GM12864 (cell line): ENCODE data around the gene PAH.

Experiments
- DNase-seq: peaks from one replicate; pipeline ENCODE4 v3.0.0-alpha.2; 2011; ENCODE audit warnings: low read depth
- H3K4me3 ChIP-seq: 2 replicates; pipeline ENCODE4 v1.5.1; 2011; ENCODE audit warnings: mild to moderate bottlenecking, low read depth, low read length, control low read depth
- CTCF ChIP-seq: IDR thresholded peaks from 2 replicates; pipeline ENCODE4 v1.5.1; 2011; ENCODE audit warnings: low read depth, mild to moderate bottlenecking, moderate library complexity, low read length, control low read depth, inconsistent platforms; ENCODE audit errors: missing control alignments

PAH gene

DNA sequence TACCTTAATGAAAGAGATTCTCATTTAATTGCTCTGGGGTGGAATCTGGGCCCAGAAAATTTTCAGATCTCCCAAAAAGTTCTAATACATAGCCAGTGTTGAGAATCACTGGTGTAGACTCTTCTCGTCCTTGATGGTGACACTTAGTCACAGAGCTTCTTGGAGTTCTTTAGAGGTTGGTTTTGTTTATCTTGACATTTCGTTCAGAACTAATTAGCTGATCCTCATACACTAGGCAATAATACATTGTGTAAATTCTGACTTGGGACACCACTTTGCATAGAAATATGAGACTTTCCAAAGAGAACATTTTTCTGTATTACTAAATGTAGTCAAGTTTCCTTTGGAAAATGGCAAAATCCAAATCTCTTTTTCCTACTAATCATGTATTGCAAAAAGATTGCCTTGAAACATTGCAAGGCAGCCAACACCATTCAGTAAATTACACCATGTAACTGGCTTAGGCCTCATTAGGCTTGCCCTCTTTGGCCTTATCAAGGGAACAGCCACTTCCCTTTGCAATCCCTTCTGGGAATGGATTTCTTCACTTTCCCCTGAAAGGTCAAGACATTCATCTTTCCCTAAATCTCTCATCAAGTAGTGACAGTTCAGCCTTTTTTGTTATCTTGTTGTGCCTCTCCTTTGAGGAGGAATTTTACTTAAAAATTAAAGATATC is 102.2 kb downstream of the PAH start:
- DNase-seq: no peak
- no peak for TF ChIP-seq CTCF
- H3K4me3 ChIP-seq: no peak overlapping the region

DNA sequence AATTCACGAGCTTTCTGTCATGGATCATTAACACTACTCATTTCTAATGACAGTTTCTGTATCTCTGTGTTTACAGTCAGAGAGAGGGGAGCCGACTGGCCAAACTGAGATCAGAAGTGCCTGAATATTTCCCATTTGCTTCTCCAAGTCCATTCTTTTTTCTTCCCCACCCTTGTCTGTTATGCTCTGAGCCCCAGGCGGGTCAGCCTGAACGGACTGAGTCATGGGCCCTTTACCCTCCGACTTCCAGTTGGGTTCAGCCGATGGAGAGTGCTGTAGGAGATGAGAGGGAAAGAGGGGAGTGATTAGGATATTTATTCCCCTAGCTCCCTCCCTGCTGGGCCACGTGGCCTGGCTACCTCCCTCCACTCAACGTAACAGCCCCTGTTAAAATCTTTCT is 104.7 kb downstream of the PAH start:
- no peak for DNase-seq
- no peak for TF ChIP-seq CTCF
- no peak overlapping the region for H3K4me3 ChIP-seq

GRCh38 chr12:102811110-102811737 is 105.8 kb downstream of the PAH start:
- no peak overlapping the region for H3K4me3 ChIP-seq
- DNase-seq: peak; percentile 7
- peak; percentile 60 for TF ChIP-seq CTCF

GRCh38 chr12:102808412-102808811 is 108.6 kb downstream of the PAH start:
- no peak for TF ChIP-seq CTCF
- DNase-seq: no peak

DNA sequence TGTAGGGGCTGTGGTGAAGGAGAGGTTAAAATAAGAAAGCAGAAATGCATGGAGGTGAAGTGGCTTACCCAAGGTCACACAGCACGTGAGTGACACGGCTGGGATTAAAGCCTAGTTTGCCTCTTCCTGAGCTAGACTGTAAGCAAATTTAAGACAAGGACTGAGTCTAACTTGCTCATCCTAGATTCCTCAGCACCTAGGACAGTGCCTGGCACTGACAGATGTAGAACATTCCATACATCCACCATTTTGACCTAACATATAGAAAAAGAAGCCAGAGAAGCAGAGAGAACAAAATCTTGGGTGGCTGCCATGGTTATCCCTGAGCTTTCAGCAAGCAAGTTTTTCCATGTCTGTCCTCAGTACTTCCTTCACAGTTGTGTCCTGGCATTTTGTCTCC is 110.5 kb downstream of the PAH start:
- no peak for DNase-seq
- no peak for TF ChIP-seq CTCF
- no peak overlapping the region for H3K4me3 ChIP-seq

More at GRCh38 chr12:102808412-102808811, 108.6 kb downstream of the PAH start:
- H3K4me3 ChIP-seq: no peak overlapping the region

GRCh38 chr12:102806110-102806509 is 110.9 kb downstream of the PAH start:
- TF ChIP-seq CTCF: no peak
- no peak for DNase-seq
- H3K4me3 ChIP-seq: no peak overlapping the region

GRCh38 chr12:102800565-102800964 is 116.5 kb downstream of the PAH start:
- H3K4me3 ChIP-seq: no peak overlapping the region
- no peak for TF ChIP-seq CTCF
- DNase-seq: no peak
